Stimulated activated CD4-positive, alpha-beta T cell treated with anti-CD3 and anti-CD28 coated beads, Interleukin-15, amount 100 ng/mL, for 1 hour (primary cell): ENCODE data around the gene LOXHD1.

Experiments
- DNase-seq, 2 donors: peaks; one replicate each; pipeline ENCODE4 v3.0.0-alpha.2; 2020; ENCODE audit warnings: low read depth in 1 of 2, low spot score in 1 of 2

The LOXHD1 gene

DNA sequence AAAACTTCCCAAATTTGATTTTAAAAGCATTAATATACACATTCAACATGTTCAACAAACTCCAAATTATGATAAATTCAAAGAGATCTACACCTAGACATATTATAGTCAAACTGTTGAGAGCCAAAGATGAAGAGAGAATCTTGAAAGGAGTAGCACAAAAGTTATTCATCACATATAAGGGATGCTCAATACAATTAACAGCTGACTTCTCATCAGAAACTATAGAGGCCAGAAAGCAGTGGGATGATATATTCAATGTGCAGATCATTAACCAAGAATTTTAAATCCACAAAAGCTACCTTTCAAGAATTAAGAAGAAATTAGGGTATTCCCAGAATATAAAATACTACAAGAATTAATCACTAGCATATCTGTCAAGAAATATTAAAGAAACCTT lies 75.4 kb downstream of the LOXHD1 start:
- DNase-seq: no peak

DNA sequence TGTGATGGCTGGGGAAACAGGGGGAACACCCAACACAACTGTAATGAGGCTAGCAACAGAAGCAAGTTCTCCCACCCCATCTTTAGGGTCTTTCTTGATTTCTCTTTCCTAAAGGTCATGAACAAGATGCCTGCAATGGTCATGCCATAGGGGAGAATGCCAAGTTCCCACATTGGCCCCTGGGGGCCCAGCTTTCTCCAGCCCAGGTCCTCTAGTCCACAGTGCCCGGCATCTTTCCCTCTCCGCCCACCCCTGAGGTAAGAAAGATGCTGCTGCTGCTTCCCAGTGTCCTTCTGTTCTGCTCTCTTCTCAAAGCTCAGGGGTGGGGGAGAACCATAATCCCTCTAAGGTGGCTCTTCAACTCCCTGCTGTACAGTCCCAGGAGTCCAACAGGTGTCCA lies 78.0 kb downstream of the LOXHD1 start:
- DNase-seq: no peak

DNA sequence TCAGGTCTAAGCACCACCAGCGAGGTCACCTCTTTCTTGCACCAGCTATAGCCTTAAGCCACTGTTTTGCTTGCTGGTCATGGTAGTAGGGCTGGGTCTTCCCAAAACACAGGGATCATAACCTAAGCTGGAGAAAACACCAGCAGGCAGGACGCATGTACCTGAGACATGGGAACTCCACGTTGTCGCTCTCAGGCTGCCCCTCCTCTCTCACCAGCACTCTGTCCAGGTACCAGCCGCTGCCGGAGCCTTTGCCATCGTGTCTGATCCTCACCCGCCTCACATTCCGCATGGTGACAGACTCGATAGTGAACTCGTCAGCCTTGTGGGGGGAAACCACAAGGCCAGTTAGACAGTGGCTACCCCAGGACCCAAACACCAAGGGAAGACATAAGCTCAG lies 79.5 kb downstream of the LOXHD1 start:
- no peak for DNase-seq

DNA sequence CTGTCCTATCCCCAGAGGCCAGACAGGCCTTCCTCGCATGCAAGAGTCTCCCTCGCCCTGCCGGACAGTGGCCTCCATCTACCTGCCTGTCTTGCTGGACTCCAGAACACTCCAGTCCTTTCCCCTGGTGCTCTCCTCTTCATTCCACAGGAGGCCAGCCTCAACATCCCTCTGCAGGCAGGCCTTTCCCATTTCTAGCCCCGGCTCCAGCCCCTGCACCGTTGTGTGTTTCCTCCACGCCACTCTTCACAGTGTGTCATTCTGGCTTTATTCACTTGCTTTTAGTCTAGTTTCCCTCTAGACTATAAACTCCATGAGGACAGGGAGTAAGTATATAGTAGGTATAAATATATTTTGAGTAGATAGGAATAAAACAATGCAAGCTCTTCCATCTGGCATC lies 81.2 kb downstream of the LOXHD1 start:
- no peak for DNase-seq

DNA sequence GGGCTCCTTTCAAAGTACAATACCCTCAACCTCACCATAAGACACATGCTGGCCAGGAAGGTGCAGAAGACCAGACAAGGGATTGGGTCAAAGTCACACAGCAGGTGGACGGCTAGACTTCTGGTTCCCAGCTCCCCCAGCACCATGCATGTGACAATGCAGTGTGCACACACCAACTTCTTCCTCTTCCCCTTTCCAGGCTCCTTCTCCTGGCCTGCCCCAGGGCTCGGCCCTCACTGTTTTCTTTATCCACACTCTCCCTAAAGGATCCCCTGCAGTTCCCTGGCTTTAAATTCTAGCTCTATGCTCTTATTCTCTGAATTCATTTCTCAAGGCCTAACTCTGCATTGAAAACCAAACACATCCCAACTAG lies 82.3 kb downstream of the LOXHD1 start:
- no peak for DNase-seq

- no peak for DNase-seq
Observed at GRCh38 chr18:46574000-46574742, 82.8 kb downstream of the LOXHD1 start.

GRCh38 chr18:46573156-46573555 lies 83.9 kb downstream of the LOXHD1 start:
- DNase-seq: no peak

GRCh38 chr18:46571756-46572155 lies 85.3 kb downstream of the LOXHD1 start:
- no peak for DNase-seq

GRCh38 chr18:46570666-46571065 lies 86.4 kb downstream of the LOXHD1 start:
- no peak for DNase-seq

GRCh38 chr18:46570134-46570533 lies 86.9 kb downstream of the LOXHD1 start:
- DNase-seq: no peak

DNA sequence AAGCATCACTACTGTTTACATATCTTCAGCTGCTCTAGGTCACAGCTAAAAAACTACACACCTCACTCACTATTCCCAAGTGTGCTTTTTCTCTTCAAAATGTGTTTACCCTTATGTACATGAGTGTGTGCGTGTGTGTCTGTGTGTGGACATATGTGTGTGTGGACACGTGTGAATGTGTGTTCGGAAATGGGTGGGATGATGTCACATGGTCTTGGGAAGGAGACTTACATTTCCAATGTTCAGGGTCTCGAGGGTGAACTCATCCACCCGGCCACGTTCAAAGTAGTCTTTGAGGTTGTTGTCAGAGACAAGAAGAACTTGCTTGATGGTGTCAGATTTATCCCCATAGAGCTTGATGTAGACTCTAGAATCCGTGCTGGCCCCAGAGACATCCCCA lies 87.8 kb downstream of the LOXHD1 start:
- no peak for DNase-seq

DNA sequence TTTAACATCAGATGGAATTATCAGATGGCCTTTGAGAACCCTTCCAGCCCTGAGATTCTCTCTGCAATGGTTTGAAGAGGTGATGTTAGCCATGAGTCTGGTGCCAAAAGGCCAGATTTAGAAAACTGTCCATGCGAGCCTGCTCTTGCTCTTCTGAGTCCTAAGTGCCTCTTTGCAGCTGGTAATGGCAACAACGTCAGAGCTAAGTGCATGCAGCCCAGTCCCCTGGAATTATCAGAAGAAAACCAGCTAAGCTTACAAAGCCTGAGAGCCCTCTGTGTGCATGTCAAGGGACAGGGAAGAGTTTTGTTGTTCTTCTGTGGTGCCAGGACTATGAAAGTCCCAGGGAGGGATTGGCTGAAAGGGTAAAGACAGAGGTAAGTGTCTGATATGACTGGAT lies 89.8 kb downstream of the LOXHD1 start:
- no peak for DNase-seq

DNA sequence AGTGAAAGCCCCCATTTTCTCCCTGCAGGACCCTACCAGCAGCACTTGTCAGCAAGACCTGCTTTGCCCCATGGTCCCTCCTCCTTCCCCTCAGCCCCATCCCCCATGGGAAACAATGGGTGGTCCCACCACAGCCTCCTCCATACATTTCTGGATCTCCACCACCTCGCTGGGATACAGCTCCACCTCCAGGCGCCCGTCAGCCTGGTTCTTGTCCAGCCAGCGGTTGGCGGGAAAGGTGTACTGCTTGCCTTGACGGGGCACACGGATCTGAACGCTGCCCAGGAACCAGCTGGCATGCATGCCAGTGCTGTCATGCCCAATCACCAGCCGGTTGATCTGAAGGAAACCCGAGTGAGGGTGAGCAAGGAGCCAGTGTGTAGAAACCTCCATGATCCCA lies 90.9 kb downstream of the LOXHD1 start:
- no peak for DNase-seq

GRCh38 chr18:46565256-46565655 lies 91.8 kb downstream of the LOXHD1 start:
- no peak for DNase-seq

DNA sequence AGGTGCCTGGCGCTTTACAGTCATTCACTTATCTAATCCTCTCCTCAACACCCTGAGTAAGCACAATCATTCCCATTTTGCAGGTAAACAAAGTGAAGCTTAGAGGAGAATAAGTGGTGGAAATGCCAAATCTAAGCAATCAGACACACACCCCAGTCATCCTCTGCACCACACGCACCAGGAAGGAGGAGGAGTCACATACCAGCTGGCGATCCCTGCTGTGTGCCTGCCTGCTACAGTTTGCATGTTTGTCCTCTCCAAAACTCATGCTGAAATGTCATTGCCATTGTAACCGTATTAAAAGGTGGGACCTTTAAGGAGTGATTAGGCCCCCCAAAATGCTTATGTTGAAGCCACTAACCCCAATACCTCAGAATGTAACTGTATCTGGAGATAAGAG lies 93.7 kb downstream of the LOXHD1 start:
- DNase-seq: no peak

- no peak for DNase-seq
Observed at GRCh38 chr18:46562674-46563192, 94.3 kb downstream of the LOXHD1 start.

DNA sequence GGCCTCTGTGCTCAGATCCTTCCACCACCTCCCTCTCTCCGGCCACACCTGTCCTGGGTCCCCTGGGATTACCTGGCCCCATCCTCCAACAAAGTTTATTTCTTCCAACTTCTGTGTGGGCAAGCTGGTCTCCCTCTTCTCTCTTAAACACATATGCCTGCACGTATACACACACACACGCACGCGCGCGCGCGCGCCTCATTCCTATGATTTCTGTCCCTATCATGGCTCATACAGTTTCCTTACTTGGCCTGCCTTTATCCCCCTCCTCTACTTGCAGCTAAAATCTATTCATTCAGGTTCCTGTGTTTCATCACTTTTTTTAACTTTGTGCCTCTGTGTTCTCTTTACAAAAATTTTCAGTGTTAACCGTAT lies 96.4 kb downstream of the LOXHD1 start:
- DNase-seq: no peak

DNA sequence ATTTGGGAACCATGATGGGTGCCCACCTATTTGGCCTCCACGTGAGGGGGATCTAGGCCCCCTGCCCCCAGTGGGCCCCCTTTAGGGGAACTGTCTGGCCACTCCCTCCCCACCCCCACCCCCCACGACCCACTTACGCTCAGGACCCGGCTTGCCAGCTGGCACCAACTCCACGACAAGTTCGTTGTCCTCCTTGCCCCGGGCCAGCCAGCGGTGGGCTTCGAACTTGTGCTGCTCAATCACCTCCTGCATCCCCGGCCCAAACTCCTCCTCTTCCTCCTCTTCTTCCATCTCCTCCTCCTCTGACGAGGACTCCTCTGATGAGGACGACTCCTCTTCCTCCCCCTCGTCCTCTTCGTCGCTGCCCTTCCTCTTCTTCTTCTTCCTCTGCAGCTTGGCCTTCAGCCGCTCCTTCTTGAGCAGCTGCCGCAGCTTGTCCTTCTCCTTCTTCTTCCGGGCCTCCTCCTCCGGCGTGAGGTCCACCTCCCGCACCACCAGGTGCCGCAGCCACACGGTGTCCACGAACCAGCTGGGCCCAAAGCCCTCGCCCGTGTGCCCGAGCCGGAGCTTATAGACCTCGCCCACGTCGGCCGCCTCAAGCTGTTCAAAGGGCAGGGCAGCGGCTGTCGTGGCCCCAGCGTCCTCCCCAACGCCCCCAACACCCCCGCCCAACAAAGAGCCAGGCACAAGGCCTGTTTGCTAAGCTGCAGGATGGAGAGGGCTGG lies 96.9 kb downstream of the LOXHD1 start:
- DNase-seq: no peak

- DNase-seq: no peak
Observed at GRCh38 chr18:46559296-46559695, 97.7 kb downstream of the LOXHD1 start.

GRCh38 chr18:46556590-46557206 lies 100.3 kb downstream of the LOXHD1 start:
- no peak for DNase-seq

- no peak for DNase-seq
Observed at GRCh38 chr18:46555724-46556123, 101.3 kb downstream of the LOXHD1 start.

DNA sequence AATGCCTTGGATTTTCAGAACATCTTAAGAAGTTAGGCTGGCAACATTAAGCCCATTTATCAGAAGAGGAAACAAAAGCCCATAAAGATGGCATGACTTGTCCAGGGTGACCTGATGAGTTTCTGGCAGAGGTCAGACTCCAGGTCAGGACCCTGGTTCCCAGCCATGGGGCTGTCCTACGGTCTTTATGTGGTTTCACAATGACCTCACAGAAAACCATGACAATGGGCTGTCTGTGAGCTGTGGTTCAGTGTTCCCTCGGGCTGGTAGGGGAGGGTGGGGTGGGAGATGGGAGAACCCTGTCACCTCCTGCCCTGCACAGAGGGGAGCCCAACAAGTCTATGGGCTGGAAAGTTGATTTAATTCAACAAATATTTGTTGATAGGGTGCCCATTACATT lies 101.8 kb downstream of the LOXHD1 start:
- no peak for DNase-seq
